CD14-positive monocyte (primary cell): ENCODE results near the gene SLC44A4. TPM values are rescaled to one million over a fixed set of nuclear protein-coding genes. Genes with fewer than 3 reads are reported as not detected.
"Not testable (repeated sequence)": the region's sequence is repeated elsewhere in the genome, so short reads cannot be mapped to it uniquely, and the experiment has no call there.

Experiments used
- DNase-seq, 3 donors: peaks; one replicate each; pipeline ENCODE4 v3.0.0-alpha.2; 2011 to 2022
- H2AFZ ChIP-seq: 2 replicates; pipeline ENCODE4 v1.6.0; 2012; ENCODE audit warnings: mild to moderate bottlenecking, low read depth, low read length, inconsistent platforms; ENCODE audit not compliant: insufficient read depth, poor library complexity, severe bottlenecking
- H3K27ac ChIP-seq, 2 donors: 1 replicate in 1 of 2; 2 replicates in 1 of 2; pipeline ENCODE4 v1.5.1; 2012 to 2013; ENCODE audit warnings: low read length in 2 of 2, control low read depth in 1 of 2, inconsistent platforms in 1 of 2, low read depth in 1 of 2, mild to moderate bottlenecking in 1 of 2
- H3K27me3 ChIP-seq, 2 donors: one replicate each; pipeline versions ENCODE4 v1.6.0 to v1.6.1; 2011 to 2013; ENCODE audit warnings: low read length in 2 of 2; ENCODE audit not compliant: control insufficient read depth in 2 of 2, insufficient read depth in 2 of 2
- H3K36me3 ChIP-seq, 2 donors: replicated peaks in 1 of 2; 1 replicate in 1 of 2; 2 replicates in 1 of 2; pipeline versions ENCODE4 v1.5.1 to v1.6.1; 2012 to 2013; ENCODE audit warnings: low read length in 2 of 2, control low read depth in 1 of 2, inconsistent platforms in 1 of 2, mild to moderate bottlenecking in 1 of 2; ENCODE audit not compliant: insufficient read depth in 2 of 2, control insufficient read depth in 1 of 2
- H3K4me1 ChIP-seq, 2 donors: 1 replicate in 1 of 2; 2 replicates in 1 of 2; pipeline versions ENCODE4 v1.5.1 to v1.6.1; 2012 to 2013; ENCODE audit warnings: low read length in 2 of 2, control low read depth in 1 of 2, inconsistent platforms in 1 of 2, mild to moderate bottlenecking in 1 of 2, moderate library complexity in 1 of 2; ENCODE audit not compliant: insufficient read depth in 2 of 2, control insufficient read depth in 1 of 2
- H3K4me2 ChIP-seq: replicated peaks from 2 replicates; pipeline ENCODE3; 2012; ENCODE audit warnings: low read length, moderate library complexity, mild to moderate bottlenecking; ENCODE audit not compliant: poor library complexity, severe bottlenecking; ENCODE audit errors: extremely low read depth
- H3K4me3 ChIP-seq, 3 experiments: fragments of 200-600 bp in 1 of 3; sonication (generic) in 1 of 3; replicated peaks in 1 of 3; 1 replicate in 2 of 3; 2 replicates in 1 of 3; pipeline ENCODE4 v1.5.1; 2011 to 2013; ENCODE audit warnings: low read length in 3 of 3, mild to moderate bottlenecking in 3 of 3, control low read depth in 2 of 3, low read depth in 2 of 3, inconsistent platforms in 1 of 3, moderate library complexity in 1 of 3
- H3K79me2 ChIP-seq: 2 replicates; pipeline ENCODE4 v1.6.0; 2012; ENCODE audit warnings: mild to moderate bottlenecking, control low read depth, inconsistent platforms, low read length, moderate library complexity; ENCODE audit not compliant: insufficient read depth
- H3K9ac ChIP-seq: 2 replicates; pipeline ENCODE4 v1.6.0; 2017; ENCODE audit warnings: low read length, mild to moderate bottlenecking; ENCODE audit not compliant: insufficient read depth, poor library complexity, severe bottlenecking
- H3K9me3 ChIP-seq, 2 donors: replicated peaks in 1 of 2; 1 replicate in 1 of 2; 2 replicates in 1 of 2; pipeline versions ENCODE4 v1.5.1 to v1.6.1; 2012 to 2013; ENCODE audit warnings: low read length in 2 of 2, control low read depth in 1 of 2; ENCODE audit not compliant: control insufficient read depth in 1 of 2, insufficient read depth in 1 of 2
- H4K20me1 ChIP-seq: 2 replicates; pipeline ENCODE4 v1.6.0; 2012; ENCODE audit warnings: mild to moderate bottlenecking, low read length, control low read depth, moderate library complexity; ENCODE audit not compliant: insufficient read depth
- H3K27ac Mint-ChIP-seq, 7 donors: one replicate each; pipeline ENCODE4 v1.8.0; 2020; ENCODE audit warnings: mild to moderate bottlenecking in 7 of 7, mixed read lengths in 7 of 7, moderate library complexity in 6 of 7, inconsistent platforms in 2 of 7
- H3K27me3 Mint-ChIP-seq, 3 donors: one replicate each; pipeline ENCODE4 v1.8.0; 2021 to 2022; ENCODE audit warnings: low read depth in 3 of 3, mild to moderate bottlenecking in 3 of 3, mixed read lengths in 3 of 3, moderate library complexity in 3 of 3, inconsistent platforms in 1 of 3
- H3K36me3 Mint-ChIP-seq, 2 donors: one replicate each; pipeline ENCODE4 v1.8.0; 2020; ENCODE audit warnings: mixed read lengths in 2 of 2, inconsistent platforms in 1 of 2, mild to moderate bottlenecking in 1 of 2
- H3K4me1 Mint-ChIP-seq: one replicate; pipeline ENCODE4 v1.8.0; 2020; ENCODE audit warnings: mild to moderate bottlenecking, mixed read lengths
- H3K4me3 Mint-ChIP-seq, 2 donors: one replicate each; pipeline ENCODE4 v1.8.0; 2020; ENCODE audit warnings: mild to moderate bottlenecking in 2 of 2, mixed read lengths in 2 of 2, moderate library complexity in 1 of 2
- H3K9me3 Mint-ChIP-seq, 7 donors: one replicate each; pipeline ENCODE4 v1.8.0; 2020 to 2022; ENCODE audit warnings: mixed read lengths in 7 of 7, mild to moderate bottlenecking in 6 of 7, moderate library complexity in 6 of 7, inconsistent platforms in 2 of 7
- WGBS: methylation state at CpG from one replicate; pipeline ENCODE4 v1.1.5; 2013; ENCODE audit warnings: missing lambda C conversion rate; ENCODE audit not compliant: insufficient coverage; 5-methylcytosine and 5-hydroxymethylcytosine counted together
- intact Hi-C, 2 donors: fragments of 100-400 bp; cut with micrococcal nuclease; formaldehyde crosslinking; loops; one replicate each; pipeline versions ENCODE4 v1.15.0 to v1.15.1; 2023
- polyA plus RNA-seq, 3 donors: library from polyadenylated mRNA; depleted of rRNA in 1 of 3; unstranded in 2 of 3; stranded (reverse) in 1 of 3; fragments of 300-500 nt in 2 of 3; fragments of >200 nt in 1 of 3; fragmentation: Illumina TruSeq in 2 of 3; gene quantifications; 1 replicate in 2 of 3; 2 replicates in 1 of 3; pipeline ENCODE4 v1.2.3, GENCODE V29; 2012 to 2021
- TF ChIP-seq, protein P1 (sequence below): fragments of 200-600 bp; IDR thresholded peaks from one replicate; pipeline ENCODE4 v1.8.0; 2022; ENCODE audit warnings: antibody characterized with exemption, mild to moderate bottlenecking

SLC44A4 gene
- polyA plus RNA-seq, 3 donors, result 0.09 TPM; not detected in 2

DNA sequence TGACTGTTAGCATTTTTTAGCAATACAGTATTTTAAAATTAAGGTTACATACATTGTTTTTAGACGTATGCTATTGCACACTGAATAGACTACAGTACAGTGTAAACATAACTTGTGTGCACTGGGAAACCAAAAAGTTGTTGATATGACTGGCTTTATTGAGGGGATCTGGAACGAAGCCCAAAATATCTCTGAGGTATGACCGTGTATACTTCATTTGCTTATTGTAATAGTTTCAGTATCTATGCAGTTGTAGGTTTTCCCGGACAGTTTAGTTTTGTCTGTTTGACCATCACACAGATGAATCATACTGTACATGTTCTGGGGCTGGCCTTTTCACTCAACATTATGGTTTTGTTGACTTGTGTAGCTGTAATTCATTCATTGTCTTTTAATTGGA is 30.0 kb upstream of the SLC44A4 start:
- intact Hi-C loops, result loop anchor here in 1 of 2 donors (5.0 kb wide), 1 partner anchor 34 kb away; no protein-coding TSS in a partner anchor
- Histone ChIP-seq H3K9ac (no peak overlapping the region), H2AFZ (no peak overlapping the region), H3K9me3 (no peaks in the 10 kb centered on the region), H3K4me1 (peaks cover 6 to 7% of the 10 kb centered on the region in 2 donors), H3K4me2 (no peak overlapping the region), H3K4me3 (no peak overlapping the region), H3K27ac (no peak overlapping the region), H3K79me2 (no peaks in the 10 kb centered on the region), H3K27me3 (no peaks in the 10 kb centered on the region), H3K36me3 (no peaks in the 10 kb centered on the region), H4K20me1 (no peaks in the 10 kb centered on the region)
- Mint-ChIP-seq H3K36me3 (peaks cover 0 to 3% of the 10 kb centered on the region in 2 donors), H3K4me1 (peaks cover 13% of the 10 kb centered on the region), H3K4me3 (no peak overlapping the region), H3K27me3 (peaks cover 4 to 20% (median 9%) of the 10 kb centered on the region in 3 donors), H3K27ac (no peak overlapping the region), H3K9me3 (peaks cover 0 to 2% (median 0%) of the 10 kb centered on the region in 7 donors)
- no peak for DNase-seq
- TF ChIP-seq, protein P1, sequence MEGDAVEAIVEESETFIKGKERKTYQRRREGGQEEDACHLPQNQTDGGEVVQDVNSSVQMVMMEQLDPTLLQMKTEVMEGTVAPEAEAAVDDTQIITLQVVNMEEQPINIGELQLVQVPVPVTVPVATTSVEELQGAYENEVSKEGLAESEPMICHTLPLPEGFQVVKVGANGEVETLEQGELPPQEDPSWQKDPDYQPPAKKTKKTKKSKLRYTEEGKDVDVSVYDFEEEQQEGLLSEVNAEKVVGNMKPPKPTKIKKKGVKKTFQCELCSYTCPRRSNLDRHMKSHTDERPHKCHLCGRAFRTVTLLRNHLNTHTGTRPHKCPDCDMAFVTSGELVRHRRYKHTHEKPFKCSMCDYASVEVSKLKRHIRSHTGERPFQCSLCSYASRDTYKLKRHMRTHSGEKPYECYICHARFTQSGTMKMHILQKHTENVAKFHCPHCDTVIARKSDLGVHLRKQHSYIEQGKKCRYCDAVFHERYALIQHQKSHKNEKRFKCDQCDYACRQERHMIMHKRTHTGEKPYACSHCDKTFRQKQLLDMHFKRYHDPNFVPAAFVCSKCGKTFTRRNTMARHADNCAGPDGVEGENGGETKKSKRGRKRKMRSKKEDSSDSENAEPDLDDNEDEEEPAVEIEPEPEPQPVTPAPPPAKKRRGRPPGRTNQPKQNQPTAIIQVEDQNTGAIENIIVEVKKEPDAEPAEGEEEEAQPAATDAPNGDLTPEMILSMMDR, result no peak
- no CpG with 5 or more reads among the region's 4 CpGs for WGBS

DNA sequence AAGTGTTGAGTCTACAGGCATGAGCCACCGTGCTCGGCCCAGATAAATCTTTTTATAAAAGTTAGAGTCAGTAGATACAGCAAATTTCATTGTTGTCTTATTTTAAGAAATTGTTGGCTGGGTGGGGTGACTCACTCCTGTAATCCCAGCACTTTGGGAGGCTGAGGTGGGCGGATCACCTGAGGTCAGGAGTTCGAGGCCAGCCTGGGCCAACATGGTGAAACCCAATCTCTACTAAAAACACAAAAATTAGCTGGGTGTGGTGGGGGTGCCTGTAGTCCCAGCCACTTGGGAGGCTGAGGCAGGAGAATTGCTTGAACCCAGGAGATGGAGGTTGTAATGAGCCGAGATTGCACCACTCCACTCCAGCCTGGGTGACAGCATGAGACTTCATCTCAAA is 29.5 kb upstream of the SLC44A4 start:
- H3K4me1 Mint-ChIP-seq, result peaks cover 15% of the 10 kb centered on the region

More for the DNA sequence above, 29.5 kb upstream of the SLC44A4 start:
- peaks cover 4 to 23% (median 12%) of the 10 kb centered on the region in 3 donors for H3K27me3 Mint-ChIP-seq
- intact Hi-C loops, result loop anchor here in 1 of 2 donors (5.0 kb wide), 1 partner anchor 34 kb away; no protein-coding TSS in a partner anchor
- not testable (repeated sequence) for H3K4me2 ChIP-seq, H3K27ac ChIP-seq, H2AFZ ChIP-seq, H3K36me3 Mint-ChIP-seq, DNase-seq, H3K79me2 ChIP-seq, H3K9me3 Mint-ChIP-seq, H3K4me3 ChIP-seq, H3K27me3 ChIP-seq, H3K36me3 ChIP-seq, H3K9me3 ChIP-seq, H3K9ac ChIP-seq, H3K4me3 Mint-ChIP-seq, H3K4me1 ChIP-seq, H4K20me1 ChIP-seq
- H3K27ac Mint-ChIP-seq, result peak overlapping the region in 1 of 7 donors; percentile 69
- WGBS, result 100% methylated on average over 2 of the region's 5 CpGs
